IMR-90 (cell line): ENCODE data around the gene SPACA5. TPM values are rescaled to one million over a fixed set of nuclear protein-coding genes. Genes with fewer than 3 reads are reported as not detected.

Source experiments
- ATAC-seq: fragments of 200-7000 bp; cut with Tn5 transposase; 2 replicates; pipeline ENCODE4 v1.9.1; 2020; ENCODE audit warnings: low read depth, mild to moderate bottlenecking, moderate library complexity
- BruUV-seq: library from RNA; stranded (reverse); fragments of 400-500 nt; replicated peaks from 2 replicates; lab custom pipeline; 2021; lab: Mats Ljungman, UMichigan
- CTCF ChIA-PET: fragments of 300-600 bp; formaldehyde crosslinking; extraction: SDS; loops from one replicate; lab custom pipeline; 2021; ENCODE audit warnings: antibody characterized with exemption; lab: Yijun Ruan, JAX
- POLR2A ChIA-PET: fragments of 300-600 bp; sonication (Branson Sonifier 250); formaldehyde crosslinking; loops from one replicate; lab custom pipeline; 2022; ENCODE audit warnings: antibody characterized with exemption; ENCODE audit not compliant: unreplicated experiment; lab: Charles Lee
- DNase-seq: peaks from one replicate; pipeline ENCODE4 v3.0.0; 2013
- H2AFZ ChIP-seq: replicated peaks from 2 replicates; pipeline ENCODE3; 2013; ENCODE audit warnings: low read length, mild to moderate bottlenecking; ENCODE audit not compliant: poor library complexity
- H2AK5ac ChIP-seq: 2 replicates; pipeline ENCODE4 v1.6.1; 2013; ENCODE audit warnings: low read depth, low read length, inconsistent platforms
- H2AK9ac ChIP-seq: replicated peaks from 2 replicates; pipeline ENCODE3; 2013; ENCODE audit warnings: mild to moderate bottlenecking, low read depth, low read length, moderate library complexity; ENCODE audit not compliant: poor library complexity
- H2BK120ac ChIP-seq: 2 replicates; pipeline ENCODE4 v1.6.1; 2013; ENCODE audit warnings: low read depth, low read length, inconsistent platforms
- H2BK15ac ChIP-seq: 3 replicates; pipeline ENCODE4 v1.6.1; 2013; ENCODE audit warnings: low read depth, low read length, inconsistent platforms
- H2BK20ac ChIP-seq: 2 replicates; pipeline ENCODE4 v1.6.1; 2013; ENCODE audit warnings: low read depth, mild to moderate bottlenecking, inconsistent platforms, low read length, moderate library complexity
- H2BK5ac ChIP-seq: 2 replicates; pipeline ENCODE4 v1.6.1; 2013; ENCODE audit warnings: mild to moderate bottlenecking, low read depth, low read length, inconsistent platforms; ENCODE audit not compliant: poor library complexity, severe bottlenecking
- H3K14ac ChIP-seq: replicated peaks from 2 replicates; pipeline ENCODE4 v1.6.1; 2013; ENCODE audit warnings: low read depth, low read length, inconsistent platforms
- H3K18ac ChIP-seq: 2 replicates; pipeline ENCODE4 v1.6.1; 2013; ENCODE audit warnings: low read depth, low read length, control low read depth
- H3K23ac ChIP-seq: 2 replicates; pipeline ENCODE4 v1.6.1; 2013; ENCODE audit warnings: low read depth, low read length, inconsistent platforms
- H3K27ac ChIP-seq: 2 replicates; pipeline ENCODE4 v1.5.1; 2013; ENCODE audit warnings: mild to moderate bottlenecking, control low read depth, low read length; ENCODE audit not compliant: insufficient read depth
- H3K27me3 ChIP-seq: 2 replicates; pipeline ENCODE4 v1.6.1; 2013; ENCODE audit warnings: low read length; ENCODE audit not compliant: control insufficient read depth, insufficient read depth
- H3K36me3 ChIP-seq: 2 replicates; pipeline ENCODE4 v1.6.1; 2013; ENCODE audit warnings: low read length, mixed read lengths; ENCODE audit not compliant: control insufficient read depth, insufficient read depth
- H3K4ac ChIP-seq: 2 replicates; pipeline ENCODE4 v1.6.1; 2013; ENCODE audit warnings: low read depth, low read length, inconsistent platforms
- H3K4me1 ChIP-seq: 2 replicates; pipeline ENCODE4 v1.6.1; 2013; ENCODE audit warnings: low read length, mixed read lengths; ENCODE audit not compliant: control insufficient read depth, insufficient read depth
- H3K4me2 ChIP-seq: 2 replicates; pipeline ENCODE4 v1.6.1; 2013; ENCODE audit warnings: low read depth, mild to moderate bottlenecking, control low read depth, low read length, moderate library complexity
- H3K4me3 ChIP-seq: 2 replicates; pipeline ENCODE4 v1.5.1; 2013; ENCODE audit warnings: low read depth, mild to moderate bottlenecking, control low read depth, low read length, moderate library complexity; ENCODE audit not compliant: insufficient read depth
- H3K56ac ChIP-seq: 2 replicates; pipeline ENCODE4 v1.6.1; 2013; ENCODE audit warnings: low read length, inconsistent platforms; ENCODE audit not compliant: insufficient read depth; ENCODE audit errors: extremely low read depth
- H3K79me1 ChIP-seq, 2 experiments: 2 replicates each; pipeline ENCODE4 v1.6.1; 2013; ENCODE audit warnings: low read length in 2 of 2, inconsistent platforms in 1 of 2, low read depth in 1 of 2
- H3K9ac ChIP-seq: 2 replicates; pipeline ENCODE4 v1.6.1; 2013; ENCODE audit warnings: low read depth, low read length, control low read depth
- H3K9me1 ChIP-seq: 2 replicates; pipeline ENCODE4 v1.6.1; 2013; ENCODE audit warnings: low read length, inconsistent platforms; ENCODE audit not compliant: insufficient read depth
- H3K9me3 ChIP-seq: 2 replicates; pipeline ENCODE4 v1.6.1; 2013; ENCODE audit warnings: low read length; ENCODE audit not compliant: control insufficient read depth, insufficient read depth
- H4K20me1 ChIP-seq: 2 replicates; pipeline ENCODE4 v1.6.1; 2013; ENCODE audit warnings: low read length, inconsistent platforms; ENCODE audit not compliant: insufficient read depth
- H4K5ac ChIP-seq: 2 replicates; pipeline ENCODE4 v1.6.1; 2013; ENCODE audit warnings: mild to moderate bottlenecking, low read depth, low read length, control low read depth
- H4K8ac ChIP-seq, 2 experiments: 2 replicates each; pipeline ENCODE4 v1.6.1; 2013; ENCODE audit warnings: low read depth in 2 of 2, low read length in 2 of 2, control low read depth in 1 of 2, inconsistent platforms in 1 of 2
- H4K91ac ChIP-seq: 2 replicates; pipeline ENCODE4 v1.6.1; 2013; ENCODE audit warnings: low read depth, low read length, inconsistent platforms; ENCODE audit not compliant: insufficient read depth
- BHLHE40 ChIP-seq: fragments of 150-350 bp; IDR thresholded peaks from 2 replicates; pipeline ENCODE4 v1.6.1; 2016; ENCODE audit warnings: mild to moderate bottlenecking, low read depth, low read length
- CEBPB ChIP-seq: IDR thresholded peaks from 2 replicates; pipeline ENCODE4 v1.6.1; 2012; ENCODE audit warnings: low read depth, low read length, improper control_type of control experiment
- CHD1 ChIP-seq: IDR thresholded peaks from 2 replicates; pipeline ENCODE4 v1.6.1; 2012; ENCODE audit warnings: low read depth, low read length, improper control_type of control experiment
- ELK1 ChIP-seq: fragments of 150-350 bp; IDR thresholded peaks from 2 replicates; pipeline ENCODE4 v1.6.1; 2016; ENCODE audit warnings: low read depth, mild to moderate bottlenecking, low read length, moderate library complexity, borderline replicate concordance
- FOS ChIP-seq: fragments of 150-350 bp; IDR thresholded peaks from 2 replicates; pipeline ENCODE4 v1.6.1; 2016; ENCODE audit warnings: low read depth, low read length
- MAFK ChIP-seq: IDR thresholded peaks from 2 replicates; pipeline ENCODE4 v1.6.1; 2012; ENCODE audit warnings: low read depth, low read length, improper control_type of control experiment
- MAZ ChIP-seq: IDR thresholded peaks from 2 replicates; pipeline ENCODE4 v1.6.1; 2012; ENCODE audit warnings: low read depth, mild to moderate bottlenecking, low read length, improper control_type of control experiment, moderate library complexity, borderline replicate concordance
- MXI1 ChIP-seq: IDR thresholded peaks from 2 replicates; pipeline ENCODE4 v1.6.1; 2012; ENCODE audit warnings: low read depth, mild to moderate bottlenecking, low read length, moderate library complexity, borderline replicate concordance
- NFE2L2 ChIP-seq: fragments of 150-350 bp; IDR thresholded peaks from 2 replicates; pipeline ENCODE4 v1.6.1; 2016; ENCODE audit warnings: low read depth, mild to moderate bottlenecking, low read length
- POLR2A ChIP-seq: IDR thresholded peaks from 2 replicates; pipeline ENCODE4 v1.6.1; 2012; ENCODE audit warnings: mild to moderate bottlenecking, low read depth, low read length
- RAD21 ChIP-seq: IDR thresholded peaks from 2 replicates; pipeline ENCODE4 v1.6.1; 2012; ENCODE audit warnings: low read length, improper control_type of control experiment
- RCOR1 ChIP-seq: IDR thresholded peaks from 2 replicates; pipeline ENCODE4 v1.6.1; 2012; ENCODE audit warnings: mild to moderate bottlenecking, low read length, improper control_type of control experiment; ENCODE audit not compliant: insufficient replicate concordance
- RFX5 ChIP-seq: IDR thresholded peaks from 2 replicates; pipeline ENCODE4 v1.8.0; 2012; ENCODE audit warnings: low read depth, mild to moderate bottlenecking, low read length, moderate library complexity
- SMC3 ChIP-seq: fragments of 150-350 bp; IDR thresholded peaks from 2 replicates; pipeline ENCODE4 v1.6.1; 2016; ENCODE audit warnings: low read depth, mild to moderate bottlenecking, antibody characterized with exemption, low read length, moderate library complexity
- WGBS, 2 experiments: methylation state at CpG; one replicate each; pipeline versions ENCODE4 v1.1.5 to v1.1.7; 2013; ENCODE audit warnings: missing lambda C conversion rate in 2 of 2; ENCODE audit not compliant: insufficient read length in 1 of 2; ENCODE audit errors: extremely low coverage in 2 of 2; 5-methylcytosine and 5-hydroxymethylcytosine counted together
- dilution Hi-C: fragments of 300-500 bp; cut with HindIII; formaldehyde crosslinking; loops from one replicate; pipeline ENCODE4 v1.14.3; 2018; ENCODE audit warnings: low sequenced_read_pairs; ENCODE audit not compliant: unreplicated experiment
- in situ Hi-C: fragments of 300-500 bp; cut with MboI; formaldehyde crosslinking; loops from 3 replicates; pipeline ENCODE4 v1.14.3; 2019; ENCODE audit warnings: low sequenced_read_pairs, inconsistent platforms, mixed read lengths
- intact Hi-C: fragments of 100-400 bp; cut with micrococcal nuclease; formaldehyde crosslinking; loops from 2 replicates; pipeline ENCODE4 v1.10.0; 2022
- polyA plus RNA-seq, 3 experiments: library from polyadenylated mRNA; depleted of rRNA; stranded (reverse); fragments of >200 nt; gene quantifications; 2 replicates each; pipeline ENCODE4 v1.2.3, GENCODE V29; 2012; ENCODE audit warnings: low replicate concordance in 1 of 3
- total RNA-seq: library from RNA; depleted of rRNA; stranded (reverse); fragments of >200 nt; gene quantifications from 2 replicates; pipeline ENCODE4 v1.2.3, GENCODE V29; 2012
- TF ChIP-seq, protein P1 (sequence below): fragments of 150-350 bp; IDR thresholded peaks from 2 replicates; pipeline ENCODE4 v1.6.1; 2017; ENCODE audit warnings: mild to moderate bottlenecking, antibody characterized with exemption, low read length, low read depth
- TF ChIP-seq, protein P2 (sequence below): conservative IDR thresholded peaks from 2 replicates; pipeline ENCODE4 v1.5.1; 2012; ENCODE audit warnings: mild to moderate bottlenecking, low read depth, low read length, improper control_type of control experiment

The SPACA5 gene
- total and polyA plus RNA-seq, 2 of the 4 experiments (the other 2 are of a cell fraction), result not detected

GRCh38 chrX:48002929-48003328 lies 3.9 kb upstream of the SPACA5 start:
- H3K9me1 ChIP-seq, result no peaks in the 10 kb centered on the region
- H4K20me1 ChIP-seq, result no peaks in the 10 kb centered on the region
- intact Hi-C loops, result no loop called here
- no peak overlapping the region for H2BK20ac ChIP-seq
- no peaks in the 10 kb centered on the region for H3K36me3 ChIP-seq
- H3K23ac ChIP-seq, result no peak overlapping the region
- no peak overlapping the region for H4K91ac ChIP-seq
- H2AFZ ChIP-seq, result no peak overlapping the region
- H3K27me3 ChIP-seq, result no peaks in the 10 kb centered on the region
- 0 out of 2 replicates have a peak, but pooled peaks cover 2% of the 10 kb centered on the region for H3K9me3 ChIP-seq
- CTCF ChIA-PET, result no interaction called here
- H2AK9ac ChIP-seq, result no peak overlapping the region
- in situ Hi-C loops, result no loop called here
- H3K27ac ChIP-seq, result no peak overlapping the region
- H3K4me3 ChIP-seq, result no peak overlapping the region; the same call in 1 of the 2 replicates
- no CpG with 5 or more reads among the region's 7 CpGs for WGBS, 2 experiments
- ATAC-seq (no peak), DNase-seq (no peak)
- no peak overlapping the region for H3K4ac ChIP-seq
- no peak overlapping the region for H3K18ac ChIP-seq
- H2BK15ac ChIP-seq, result no peak overlapping the region
- H4K5ac ChIP-seq, result no peak overlapping the region
- H2BK120ac ChIP-seq, result no peak overlapping the region
- POLR2A ChIA-PET, result no interaction called here
- dilution Hi-C loops, result no loop called here
- H4K8ac ChIP-seq, result no peak overlapping the region; a peak in 1 of 4 replicates
- H3K4me1 ChIP-seq, result peaks cover 2% of the 10 kb centered on the region; the same call in 1 of the 2 replicates
- TF ChIP-seq NFE2L2 (no peak), CEBPB (no peak), ELK1 (no peak), POLR2A (no peak), SMC3 (no peak), CHD1 (no peak), BHLHE40 (no peak), RFX5 (no peak), RCOR1 (no peak), MAZ (no peak), FOS (no peak), MAFK (no peak), MXI1 (no peak), RAD21 (no peak)
- TF ChIP-seq, protein P1, sequence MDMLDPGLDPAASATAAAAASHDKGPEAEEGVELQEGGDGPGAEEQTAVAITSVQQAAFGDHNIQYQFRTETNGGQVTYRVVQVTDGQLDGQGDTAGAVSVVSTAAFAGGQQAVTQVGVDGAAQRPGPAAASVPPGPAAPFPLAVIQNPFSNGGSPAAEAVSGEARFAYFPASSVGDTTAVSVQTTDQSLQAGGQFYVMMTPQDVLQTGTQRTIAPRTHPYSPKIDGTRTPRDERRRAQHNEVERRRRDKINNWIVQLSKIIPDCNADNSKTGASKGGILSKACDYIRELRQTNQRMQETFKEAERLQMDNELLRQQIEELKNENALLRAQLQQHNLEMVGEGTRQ, result no peak
- TF ChIP-seq, protein P2, sequence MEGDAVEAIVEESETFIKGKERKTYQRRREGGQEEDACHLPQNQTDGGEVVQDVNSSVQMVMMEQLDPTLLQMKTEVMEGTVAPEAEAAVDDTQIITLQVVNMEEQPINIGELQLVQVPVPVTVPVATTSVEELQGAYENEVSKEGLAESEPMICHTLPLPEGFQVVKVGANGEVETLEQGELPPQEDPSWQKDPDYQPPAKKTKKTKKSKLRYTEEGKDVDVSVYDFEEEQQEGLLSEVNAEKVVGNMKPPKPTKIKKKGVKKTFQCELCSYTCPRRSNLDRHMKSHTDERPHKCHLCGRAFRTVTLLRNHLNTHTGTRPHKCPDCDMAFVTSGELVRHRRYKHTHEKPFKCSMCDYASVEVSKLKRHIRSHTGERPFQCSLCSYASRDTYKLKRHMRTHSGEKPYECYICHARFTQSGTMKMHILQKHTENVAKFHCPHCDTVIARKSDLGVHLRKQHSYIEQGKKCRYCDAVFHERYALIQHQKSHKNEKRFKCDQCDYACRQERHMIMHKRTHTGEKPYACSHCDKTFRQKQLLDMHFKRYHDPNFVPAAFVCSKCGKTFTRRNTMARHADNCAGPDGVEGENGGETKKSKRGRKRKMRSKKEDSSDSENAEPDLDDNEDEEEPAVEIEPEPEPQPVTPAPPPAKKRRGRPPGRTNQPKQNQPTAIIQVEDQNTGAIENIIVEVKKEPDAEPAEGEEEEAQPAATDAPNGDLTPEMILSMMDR, result no peak
- peaks cover 0 to 10% of the 10 kb centered on the region in 2 experiments; a peak in 1 of 4 replicates for H3K79me1 ChIP-seq
- peak overlapping the region; percentile 64 for H3K4me2 ChIP-seq
- H3K14ac ChIP-seq, result no peak overlapping the region
- no TSS peak for BruUV-seq
- no peak overlapping the region for H2BK5ac ChIP-seq
- H3K56ac ChIP-seq, result no peak overlapping the region
- no peak overlapping the region for H3K9ac ChIP-seq
- H2AK5ac ChIP-seq, result no peak overlapping the region
